Sigmoid colon (tissue), 7 donors: Measurements from ENCODE around the gene TMEFF2. TPM values are rescaled to one million over a fixed set of nuclear protein-coding genes. Genes with fewer than 3 reads are reported as not detected.
A peak's percentile ranks its signal among the peaks of the same experiment; 100 is the strongest.

Experiments
- DNase-seq: peaks from one replicate; pipeline ENCODE4 v3.0.0-alpha.2; 2019
- H3K27ac ChIP-seq, 4 donors: fragments of 200-600 bp; sonication (generic); one replicate each; pipeline ENCODE4 v1.5.1; 2016 to 2019; ENCODE audit warnings: mild to moderate bottlenecking in 1 of 4
- H3K27me3 ChIP-seq, 3 donors: fragments of 200-600 bp; sonication (generic); one replicate each; pipeline ENCODE4 v1.5.1; 2019; ENCODE audit warnings: mild to moderate bottlenecking in 1 of 3
- H3K36me3 ChIP-seq, 4 donors: fragments of 200-600 bp; sonication (generic); one replicate each; pipeline ENCODE4 v1.5.1; 2016 to 2019
- H3K4me1 ChIP-seq, 4 donors: fragments of 200-600 bp; sonication (generic); one replicate each; pipeline ENCODE4 v1.5.1; 2017 to 2019
- H3K4me3 ChIP-seq, 4 donors: fragments of 200-600 bp; sonication (generic); one replicate each; pipeline ENCODE4 v1.5.1; 2017 to 2019; ENCODE audit warnings: mild to moderate bottlenecking in 2 of 4, moderate library complexity in 1 of 4
- H3K9me3 ChIP-seq, 4 donors: fragments of 200-600 bp in 3 of 4; sonication (generic) in 3 of 4; one replicate each; pipeline versions ENCODE4 v1.5.1 to v1.6.1; 2013 to 2019
- CTCF ChIP-seq, 4 experiments: fragments of 450-650 bp in 3 of 4; fragments of 200-600 bp in 1 of 4; IDR thresholded peaks; one replicate each; pipeline ENCODE4 v1.5.1; 2016 to 2019; ENCODE audit warnings: antibody characterized with exemption in 4 of 4, mild to moderate bottlenecking in 3 of 4, moderate library complexity in 2 of 4
- EP300 ChIP-seq, 4 donors: sonication (generic); formaldehyde crosslinking; IDR thresholded peaks; one replicate each; pipeline ENCODE4 v1.6.1; 2017; ENCODE audit warnings: antibody characterized with exemption in 4 of 4
- POLR2A ChIP-seq, 2 donors: fragments of 450-650 bp; IDR thresholded peaks; one replicate each; pipeline ENCODE4 v1.6.1; 2016; ENCODE audit warnings: antibody characterized with exemption in 2 of 2, mild to moderate bottlenecking in 2 of 2, moderate library complexity in 2 of 2
- POLR2AphosphoS5 ChIP-seq, 4 donors: sonication (generic); formaldehyde crosslinking; IDR thresholded peaks; one replicate each; pipeline ENCODE4 v1.6.1; 2017; ENCODE audit warnings: antibody characterized with exemption in 4 of 4
- WGBS, 2 donors: extraction: QIAGEN DNeasy Blood & Tissue Kit; methylation state at CpG; one replicate each; pipeline ENCODE4 v1.1.7; 2013; 5-methylcytosine and 5-hydroxymethylcytosine counted together
- intact Hi-C: fragments of 100-400 bp; cut with DNase I; formaldehyde crosslinking; loops from one replicate; pipeline ENCODE4 v1.15.1; 2023
- polyA plus RNA-seq, 3 donors: library from polyadenylated mRNA; stranded (reverse); fragments of 200-250 nt; gene quantifications; one replicate each; pipeline ENCODE4 v1.2.3, GENCODE V29; 2013
- total RNA-seq, 4 donors: library from RNA; depleted of rRNA; stranded (reverse); fragments of >200 nt; gene quantifications; one replicate each; pipeline ENCODE4 v1.1.0, GENCODE V29; 2016
- donor health status: healthy with polysubstance abuse.
- donor health status: Bipolar disorder and iron deficiency.
- donor health status: healthy.

The TMEFF2 gene
- total and polyA plus RNA-seq, 7 donors = 0.16 to 1.4 (median 0.32) TPM; not detected in 1

- no peak for DNase-seq
- Histone ChIP-seq H3K27ac (peak overlapping the region; percentile 32 to 58 (median 46)), H3K4me1 (peaks cover 0 to 40% (median 32%) of the 10 kb centered on the region in 4 donors), H3K36me3 (no peaks in the 10 kb centered on the region), H3K27me3 (no peaks in the 10 kb centered on the region), H3K9me3 (no peaks in the 10 kb centered on the region), H3K4me3 (no peak overlapping the region)
- TF ChIP-seq CTCF (IDR thresholded peaks at IDR 0.05) (peak in 2 of 4 experiments; percentile 19 to 38), POLR2A (IDR thresholded peaks at IDR 0.05) (no peak), EP300 (IDR thresholded peaks at IDR 0.05) (no peak), POLR2AphosphoS5 (IDR thresholded peaks at IDR 0.05) (peak in 3 of 4 donors; percentile 28 to 46 (median 36))
- intact Hi-C loops = no loop called here
- WGBS, 2 donors = 68 to 83% methylated on average over 5 of the region's 5 CpGs
Observed at GRCh38 chr2:192148620-192149321, 46.0 kb downstream of the TMEFF2 start.

GRCh38 chr2:192148241-192148619 is 46.5 kb downstream of the TMEFF2 start:
- TF ChIP-seq POLR2AphosphoS5 (IDR thresholded peaks at IDR 0.05) = no peak
- WGBS, 2 donors = 70 to 72% methylated on average over 2 of the region's 2 CpGs
- intact Hi-C loops = no loop called here
- no peak for DNase-seq
- H3K9me3 ChIP-seq = no peaks in the 10 kb centered on the region
- no peak overlapping the region for H3K4me3 ChIP-seq
- no peaks in the 10 kb centered on the region for H3K27me3 ChIP-seq
- no peaks in the 10 kb centered on the region for H3K36me3 ChIP-seq
- peaks cover 0 to 40% (median 32%) of the 10 kb centered on the region in 4 donors for H3K4me1 ChIP-seq
- peak overlapping the region in 3 of 4 donors; percentile 32 to 58 (median 55) for H3K27ac ChIP-seq

- intact Hi-C loops = no loop called here
- Histone ChIP-seq H3K4me1 (peaks cover 0 to 40% (median 32%) of the 10 kb centered on the region in 4 donors), H3K9me3 (no peaks in the 10 kb centered on the region), H3K27ac (peak overlapping the region in 2 of 4 donors; percentile 31 to 40), H3K27me3 (no peaks in the 10 kb centered on the region), H3K4me3 (no peak overlapping the region), H3K36me3 (no peaks in the 10 kb centered on the region)
- DNase-seq = no peak
- TF ChIP-seq POLR2A (IDR thresholded peaks at IDR 0.05) (no peak), POLR2AphosphoS5 (IDR thresholded peaks at IDR 0.05) (no peak), CTCF (IDR thresholded peaks at IDR 0.05) (no peak), EP300 (IDR thresholded peaks at IDR 0.05) (no peak)
- WGBS, 2 donors = 88 to 93% methylated on average over 1 of the region's 1 CpG
Observed at GRCh38 chr2:192146069-192147015, 48.4 kb downstream of the TMEFF2 start.

- peaks cover 0 to 40% (median 32%) of the 10 kb centered on the region in 4 donors for H3K4me1 ChIP-seq
- intact Hi-C loops = no loop called here
- no peak overlapping the region for H3K27ac ChIP-seq
Observed at GRCh38 chr2:192145496-192145895, 49.2 kb downstream of the TMEFF2 start.

More at GRCh38 chr2:192145496-192145895, 49.2 kb downstream of the TMEFF2 start:
- 90 to 92% methylated on average over 3 of the region's 3 CpGs for WGBS, 2 donors
- no peak for DNase-seq
- no peaks in the 10 kb centered on the region for H3K27me3 ChIP-seq
- H3K9me3 ChIP-seq = no peaks in the 10 kb centered on the region
- no peak for TF ChIP-seq EP300 (IDR thresholded peaks at IDR 0.05)
- TF ChIP-seq POLR2A (IDR thresholded peaks at IDR 0.05) = no peak
- TF ChIP-seq CTCF (IDR thresholded peaks at IDR 0.05) = no peak
- TF ChIP-seq POLR2AphosphoS5 (IDR thresholded peaks at IDR 0.05) = no peak
- no peak overlapping the region for H3K4me3 ChIP-seq
- no peaks in the 10 kb centered on the region for H3K36me3 ChIP-seq
